Measurements from ENCODE around the gene CELSR1. TPM values are rescaled to one million over a fixed set of nuclear protein-coding genes. Genes with fewer than 3 reads are reported as not detected.

CELSR1 gene
- total RNA-seq, 1 donor from 2014 or later, result 0.73 TPM

GRCh38 chr22:46447906-46448305, 89.5 kb downstream of the CELSR1 start:
- no peak for DNase-seq (ENCODE audit: low read depth, low spot score)

- DNase-seq (ENCODE audit: low read depth, low spot score), result no peak
These were observed 90.6 kb downstream of the CELSR1 start for GRCh38 chr22:46446799-46447198.

- no peak for DNase-seq (ENCODE audit: low read depth, low spot score)
These were observed 91.5 kb downstream of the CELSR1 start for GRCh38 chr22:46445771-46446420.

GRCh38 chr22:46444390-46444854, 93.0 kb downstream of the CELSR1 start:
- no peak for DNase-seq (ENCODE audit: low read depth, low spot score)

GRCh38 chr22:46443850-46444389, 93.5 kb downstream of the CELSR1 start:
- DNase-seq (ENCODE audit: low read depth, low spot score), result no peak

GRCh38 chr22:46442217-46442853, 95.1 kb downstream of the CELSR1 start:
- no peak for DNase-seq (ENCODE audit: low read depth, low spot score)

- DNase-seq (ENCODE audit: low read depth, low spot score), result no peak
These were observed 97.6 kb downstream of the CELSR1 start for GRCh38 chr22:46439576-46440465.

GRCh38 chr22:46439111-46439510, 98.3 kb downstream of the CELSR1 start:
- DNase-seq (ENCODE audit: low read depth, low spot score), result no peak

- no peak for DNase-seq (ENCODE audit: low read depth, low spot score)
These were observed 99.6 kb downstream of the CELSR1 start for GRCh38 chr22:46437671-46438440.

GRCh38 chr22:46436595-46437175, 100.7 kb downstream of the CELSR1 start:
- no peak for DNase-seq (ENCODE audit: low read depth, low spot score)

- no peak for DNase-seq (ENCODE audit: low read depth, low spot score)
These were observed 104.1 kb downstream of the CELSR1 start for GRCh38 chr22:46433318-46433717.

GRCh38 chr22:46432164-46433068, 105.0 kb downstream of the CELSR1 start:
- DNase-seq (ENCODE audit: low read depth, low spot score), result no peak

GRCh38 chr22:46430961-46431838, 106.2 kb downstream of the CELSR1 start:
- DNase-seq (ENCODE audit: low read depth, low spot score), result no peak

GRCh38 chr22:46429325-46429853, 108.0 kb downstream of the CELSR1 start:
- no peak for DNase-seq (ENCODE audit: low read depth, low spot score)

GRCh38 chr22:46428602-46429324, 108.7 kb downstream of the CELSR1 start:
- DNase-seq (ENCODE audit: low read depth, low spot score), result no peak

GRCh38 chr22:46428171-46428570, 109.2 kb downstream of the CELSR1 start:
- no peak for DNase-seq (ENCODE audit: low read depth, low spot score)

GRCh38 chr22:46425016-46425415, 112.4 kb downstream of the CELSR1 start:
- DNase-seq (ENCODE audit: low read depth, low spot score), result no peak

GRCh38 chr22:46424496-46424895, 112.9 kb downstream of the CELSR1 start:
- no peak for DNase-seq (ENCODE audit: low read depth, low spot score)
